Right atrium auricular region (tissue), 2 donors: Measurements from ENCODE around the gene BBLN. TPM values are rescaled to one million over a fixed set of nuclear protein-coding genes. Genes with fewer than 3 reads are reported as not detected.

Experiments used
- DNase-seq: peaks from one replicate; pipeline ENCODE4 v3.0.0-alpha.2; 2019; ENCODE audit warnings: low spot score
- H3K27ac ChIP-seq, 2 donors: fragments of 200-600 bp; sonication (generic); 1 replicate in 1 of 2; 2 replicates in 1 of 2; pipeline ENCODE4 v1.5.1; 2016 to 2019
- H3K27me3 ChIP-seq, 2 donors: fragments of 200-600 bp; sonication (generic); one replicate each; pipeline versions ENCODE4 v1.5.1 to v1.6.0; 2017 to 2019
- H3K36me3 ChIP-seq: fragments of 200-600 bp; sonication (generic); one replicate; pipeline ENCODE4 v1.5.1; 2016
- H3K4me1 ChIP-seq, 2 donors: fragments of 200-600 bp; sonication (generic); one replicate each; pipeline versions ENCODE4 v1.5.1 to v1.6.0; 2017 to 2019
- H3K4me3 ChIP-seq, 2 donors: fragments of 200-600 bp; sonication (generic); 1 replicate in 1 of 2; 2 replicates in 1 of 2; pipeline ENCODE4 v1.5.1; 2017 to 2019; ENCODE audit warnings: mild to moderate bottlenecking in 1 of 2, moderate library complexity in 1 of 2
- H3K9me3 ChIP-seq, 2 donors: fragments of 200-600 bp; sonication (generic); one replicate each; pipeline ENCODE4 v1.5.1; 2019
- CTCF ChIP-seq, 2 donors: fragments of 200-600 bp; sonication (generic); IDR thresholded peaks; one replicate each; pipeline ENCODE4 v1.5.1; 2019; ENCODE audit warnings: antibody characterized with exemption in 2 of 2
- total RNA-seq, 2 donors: library from RNA; depleted of rRNA; stranded (reverse); fragments of >200 nt; gene quantifications; one replicate each; pipeline ENCODE4 v1.1.0, GENCODE V29; 2016

The BBLN gene
- total RNA-seq, 2 donors from 2014 or later = 219 to 362 TPM

GRCh38 chr9:128120741-128121465, 39.2 kb upstream of the BBLN start:
- no peak overlapping the region for H3K27ac ChIP-seq
- H3K9me3 ChIP-seq = no peaks in the 10 kb centered on the region
- TF ChIP-seq CTCF (IDR thresholded peaks at IDR 0.05) = no peak
- peaks cover 0 to 15% of the 10 kb centered on the region in 2 donors for H3K4me1 ChIP-seq
- no peaks in the 10 kb centered on the region for H3K27me3 ChIP-seq
- H3K36me3 ChIP-seq = peaks cover 42% of the 10 kb centered on the region
- no peak for DNase-seq
- H3K4me3 ChIP-seq = no peak overlapping the region

GRCh38 chr9:128121466-128121810, 38.6 kb upstream of the BBLN start:
- no peak for TF ChIP-seq CTCF (IDR thresholded peaks at IDR 0.05)
- Histone ChIP-seq H3K4me3 (no peak overlapping the region), H3K36me3 (peaks cover 42% of the 10 kb centered on the region), H3K27ac (no peak overlapping the region), H3K4me1 (peaks cover 0 to 20% of the 10 kb centered on the region in 2 donors), H3K9me3 (no peaks in the 10 kb centered on the region), H3K27me3 (no peaks in the 10 kb centered on the region)
- no peak for DNase-seq

GRCh38 chr9:128121924-128122808, 37.9 kb upstream of the BBLN start:
- H3K27ac ChIP-seq = no peak overlapping the region
- peaks cover 0 to 26% of the 10 kb centered on the region in 2 donors for H3K4me1 ChIP-seq
- H3K27me3 ChIP-seq = no peaks in the 10 kb centered on the region
- peaks cover 42% of the 10 kb centered on the region for H3K36me3 ChIP-seq
- no peak overlapping the region for H3K4me3 ChIP-seq
- no peaks in the 10 kb centered on the region for H3K9me3 ChIP-seq
- no peak for DNase-seq
- TF ChIP-seq CTCF (IDR thresholded peaks at IDR 0.05) = no peak

GRCh38 chr9:128122809-128123175, 37.3 kb upstream of the BBLN start:
- no peak overlapping the region for H3K27ac ChIP-seq
- no peak overlapping the region for H3K4me3 ChIP-seq
- peaks cover 42% of the 10 kb centered on the region for H3K36me3 ChIP-seq
- H3K27me3 ChIP-seq = no peaks in the 10 kb centered on the region
- no peak for DNase-seq
- no peaks in the 10 kb centered on the region for H3K9me3 ChIP-seq
- no peak for TF ChIP-seq CTCF (IDR thresholded peaks at IDR 0.05)
- peaks cover 0 to 24% of the 10 kb centered on the region in 2 donors for H3K4me1 ChIP-seq

- H3K4me1 ChIP-seq = peaks cover 0 to 20% of the 10 kb centered on the region in 2 donors
- H3K36me3 ChIP-seq = peaks cover 42% of the 10 kb centered on the region
- DNase-seq = no peak
- no peak for TF ChIP-seq CTCF (IDR thresholded peaks at IDR 0.05)
- H3K9me3 ChIP-seq = no peaks in the 10 kb centered on the region
- no peak overlapping the region for H3K4me3 ChIP-seq
- H3K27ac ChIP-seq = no peak overlapping the region
- no peaks in the 10 kb centered on the region for H3K27me3 ChIP-seq
Measured at GRCh38 chr9:128123451-128124080, 36.5 kb upstream of the BBLN start.
